Psoas muscle (tissue), 8 donors: ENCODE data around the gene TXNDC2. TPM values are rescaled to one million over a fixed set of nuclear protein-coding genes. Genes with fewer than 3 reads are reported as not detected.

Experiments used
- ATAC-seq, 4 donors: fragments of 200-7000 bp; cut with Tn5 transposase; one replicate each; pipeline ENCODE4 v1.9.1; 2020; ENCODE audit warnings: moderate library complexity in 3 of 4, mild to moderate bottlenecking in 2 of 4
- DNase-seq, 2 donors: peaks; one replicate each; pipeline ENCODE4 v3.0.0-alpha.2; 2020
- H3K27ac ChIP-seq: fragments of 200-600 bp; one replicate; pipeline ENCODE4 v1.8.0; 2022
- H3K27me3 ChIP-seq, 3 donors: fragments of 200-600 bp in 1 of 3; one replicate each; pipeline versions ENCODE4 v1.6.1 to v1.8.0; 2013 to 2022; ENCODE audit warnings: low read length in 2 of 3, mild to moderate bottlenecking in 2 of 3, moderate library complexity in 1 of 3; ENCODE audit not compliant: insufficient read depth in 3 of 3
- H3K36me3 ChIP-seq, 2 donors: fragments of 200-600 bp in 1 of 2; one replicate each; pipeline versions ENCODE4 v1.6.1 to v1.8.0; 2013 to 2022; ENCODE audit warnings: low read depth in 1 of 2, mild to moderate bottlenecking in 1 of 2, moderate library complexity in 1 of 2; ENCODE audit not compliant: insufficient read depth in 1 of 2
- H3K4me1 ChIP-seq: fragments of 200-600 bp; one replicate; pipeline ENCODE4 v1.8.0; 2022
- H3K4me3 ChIP-seq: fragments of 200-600 bp; one replicate; pipeline ENCODE4 v1.8.0; 2022; ENCODE audit warnings: mild to moderate bottlenecking
- H3K9me3 ChIP-seq: fragments of 200-600 bp; one replicate; pipeline ENCODE4 v1.8.0; 2022
- WGBS, 3 donors: extraction: QIAGEN DNeasy Blood & Tissue Kit; methylation state at CpG; one replicate each; pipeline versions ENCODE4 v1.1.6 to v1.1.7; 2013; 5-methylcytosine and 5-hydroxymethylcytosine counted together
- intact Hi-C, 2 donors: fragments of 100-400 bp; cut with DNase I; formaldehyde crosslinking; loops; one replicate each; pipeline versions ENCODE4 v1.11.0 to v1.14.2; 2022
- polyA plus RNA-seq, 3 donors: library from polyadenylated mRNA; stranded (reverse); fragments of 200-250 nt; gene quantifications; one replicate each; pipeline ENCODE4 v1.2.3, GENCODE V29; 2013
- total RNA-seq, 4 donors: library from RNA; stranded (reverse); fragmentation: NEBNext Ultra II Directional in 2 of 4; extraction: Animal tissue kit (Norgen Biotek cat#: 25700) in 2 of 4; gene quantifications; one replicate each; pipeline versions ENCODE4 v1.2.1 to v1.2.4, GENCODE V29; 2021 to 2023
- TF ChIP-seq, protein P1 (sequence below): fragments of 200-600 bp; IDR thresholded peaks from one replicate; pipeline ENCODE4 v1.8.0; 2022; ENCODE audit warnings: antibody characterized with exemption
- donor health status: healthy with polysubstance abuse.
- donor health status: DM: no; HTN: no; CAD: no; lungs with moderate emphysema.
- donor health status: Bipolar disorder and iron deficiency.
- donor health status: healthy.
- donor health status: DM: yes; HTN: yes; CAD: no.
- donor health status: DM: no; HTN: no; CAD: no.
- donor health status: DM: no; HTN: no; CAD: no.
- donor health status: DM: yes; HTN: yes; CAD: no.

The TXNDC2 gene
- total and polyA plus RNA-seq, 7 donors = 0.04 to 0.19 TPM; not detected in 5

DNA sequence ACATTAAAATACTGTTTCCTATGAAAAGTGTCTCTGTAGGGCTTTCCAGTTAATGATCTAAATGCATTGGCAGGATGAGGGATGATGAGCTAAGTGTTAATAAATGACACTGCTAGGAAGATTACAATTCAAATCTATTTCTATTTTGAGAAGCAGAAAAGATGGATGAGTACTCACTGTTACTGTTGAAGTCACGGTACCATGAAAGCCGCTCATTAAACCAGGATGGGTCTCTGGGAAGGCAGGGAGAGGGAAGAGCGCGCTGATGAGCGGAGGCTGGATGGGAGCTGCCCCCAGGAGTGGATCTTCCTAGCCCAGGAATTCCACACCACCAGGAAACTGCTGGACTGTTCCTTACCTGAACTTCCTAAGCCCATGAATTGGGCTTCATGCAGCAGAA, 27.1 kb upstream of the TXNDC2 start:
- H3K4me1 ChIP-seq = peaks cover 12% of the 10 kb centered on the region
- peak in 2 of 4 donors; percentile 48 to 49 for ATAC-seq
- WGBS, 3 donors = 58 to 90% (median 76%) methylated on average over 5 of the region's 5 CpGs
- H3K4me3 ChIP-seq = no peak overlapping the region
- TF ChIP-seq, protein P1, sequence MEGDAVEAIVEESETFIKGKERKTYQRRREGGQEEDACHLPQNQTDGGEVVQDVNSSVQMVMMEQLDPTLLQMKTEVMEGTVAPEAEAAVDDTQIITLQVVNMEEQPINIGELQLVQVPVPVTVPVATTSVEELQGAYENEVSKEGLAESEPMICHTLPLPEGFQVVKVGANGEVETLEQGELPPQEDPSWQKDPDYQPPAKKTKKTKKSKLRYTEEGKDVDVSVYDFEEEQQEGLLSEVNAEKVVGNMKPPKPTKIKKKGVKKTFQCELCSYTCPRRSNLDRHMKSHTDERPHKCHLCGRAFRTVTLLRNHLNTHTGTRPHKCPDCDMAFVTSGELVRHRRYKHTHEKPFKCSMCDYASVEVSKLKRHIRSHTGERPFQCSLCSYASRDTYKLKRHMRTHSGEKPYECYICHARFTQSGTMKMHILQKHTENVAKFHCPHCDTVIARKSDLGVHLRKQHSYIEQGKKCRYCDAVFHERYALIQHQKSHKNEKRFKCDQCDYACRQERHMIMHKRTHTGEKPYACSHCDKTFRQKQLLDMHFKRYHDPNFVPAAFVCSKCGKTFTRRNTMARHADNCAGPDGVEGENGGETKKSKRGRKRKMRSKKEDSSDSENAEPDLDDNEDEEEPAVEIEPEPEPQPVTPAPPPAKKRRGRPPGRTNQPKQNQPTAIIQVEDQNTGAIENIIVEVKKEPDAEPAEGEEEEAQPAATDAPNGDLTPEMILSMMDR = no peak
- H3K36me3 ChIP-seq = no peaks in the 10 kb centered on the region
- H3K27ac ChIP-seq = no peak overlapping the region
- no peaks in the 10 kb centered on the region for H3K9me3 ChIP-seq
- intact Hi-C loops = loop anchor here in 1 of 2 donors (5.0 kb wide), 1 partner anchor 39 kb away; no protein-coding TSS in a partner anchor
- DNase-seq = no peak
- H3K27me3 ChIP-seq = no peaks in the 10 kb centered on the region

DNA sequence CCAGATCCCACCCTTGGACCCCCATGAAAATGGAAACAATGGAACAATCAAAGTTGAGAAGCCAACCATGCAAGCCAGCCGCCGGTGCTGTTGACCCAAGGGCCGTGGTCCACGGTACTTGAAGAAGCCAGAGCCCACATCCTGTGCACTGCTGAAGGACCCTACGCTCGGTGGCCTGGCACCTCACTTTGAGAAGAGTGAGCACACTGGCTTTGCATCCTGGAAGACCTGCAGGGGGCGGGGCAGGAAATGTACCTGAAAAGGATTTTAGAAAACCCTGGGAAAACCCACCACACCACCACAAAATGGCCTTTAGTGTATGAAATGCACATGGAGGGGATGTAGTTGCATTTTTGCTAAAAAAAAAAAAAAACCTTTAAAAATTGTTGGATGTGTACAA, 26.5 kb upstream of the TXNDC2 start:
- no peak for DNase-seq
- no peaks in the 10 kb centered on the region for H3K9me3 ChIP-seq
- TF ChIP-seq, protein P1 = no peak
- no peak overlapping the region for H3K4me3 ChIP-seq
- intact Hi-C loops = loop anchor here in 1 of 2 donors (5.0 kb wide), 1 partner anchor 38 kb away; no protein-coding TSS in a partner anchor
- H3K27me3 ChIP-seq = no peaks in the 10 kb centered on the region
- H3K27ac ChIP-seq = no peak overlapping the region
- no peak for ATAC-seq
- H3K36me3 ChIP-seq = no peaks in the 10 kb centered on the region
- 92 to 95% (median 93%) methylated on average over 7 of the region's 7 CpGs for WGBS, 3 donors
- peaks cover 12% of the 10 kb centered on the region for H3K4me1 ChIP-seq

DNA sequence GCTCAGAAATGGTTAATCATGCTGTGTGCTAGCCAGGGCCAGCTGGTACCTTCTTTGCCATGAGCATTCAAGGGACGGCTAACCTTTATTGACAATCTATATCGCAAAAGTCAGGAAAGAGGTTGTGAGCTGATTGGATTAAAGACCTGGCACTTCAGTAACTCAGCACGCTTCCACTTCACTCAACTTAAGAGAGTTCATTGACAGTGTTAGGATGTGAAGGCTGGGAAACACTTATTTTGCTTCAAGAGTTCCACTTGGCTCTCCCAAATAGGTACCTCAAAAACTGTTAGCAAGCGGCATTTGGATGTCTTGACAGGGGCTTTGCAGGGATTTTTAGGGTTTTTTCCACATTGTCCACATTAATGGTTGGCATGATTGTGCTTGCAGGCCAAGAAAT, 25.1 kb upstream of the TXNDC2 start:
- no peak overlapping the region for H3K4me3 ChIP-seq
- WGBS, 3 donors = 47 to 93% (median 50%) methylated on average over 4 of the region's 4 CpGs
- H3K27me3 ChIP-seq = no peaks in the 10 kb centered on the region
- TF ChIP-seq, protein P1 = no peak
- peaks cover 2% of the 10 kb centered on the region for H3K9me3 ChIP-seq
- H3K4me1 ChIP-seq = peaks cover 12% of the 10 kb centered on the region
- no peaks in the 10 kb centered on the region for H3K36me3 ChIP-seq
- H3K27ac ChIP-seq = no peak overlapping the region
- no peak for DNase-seq
- intact Hi-C loops = no loop called here
- ATAC-seq = no peak

DNA sequence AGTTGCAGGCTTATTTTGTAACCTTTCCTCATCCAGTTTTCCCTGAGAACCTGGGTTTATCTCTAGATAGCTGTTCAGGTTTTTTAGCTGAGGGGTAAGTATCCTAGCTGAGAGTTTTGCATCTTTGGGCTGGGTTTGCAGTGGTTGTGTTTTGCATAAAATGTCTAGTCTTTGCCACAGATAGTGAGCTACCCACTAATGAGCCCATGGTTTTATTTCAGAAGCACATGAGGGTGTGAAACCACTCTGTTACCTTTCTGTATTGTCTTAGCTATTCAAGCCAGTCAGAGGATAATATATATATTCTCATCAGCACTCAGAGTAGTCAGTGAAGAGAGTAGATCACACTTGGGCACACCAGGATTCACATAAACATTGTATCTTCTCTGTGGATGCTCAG, 24.6 kb upstream of the TXNDC2 start:
- DNase-seq (no peak), ATAC-seq (no peak)
- TF ChIP-seq, protein P1 = no peak
- Histone ChIP-seq H3K36me3 (no peaks in the 10 kb centered on the region), H3K4me1 (peaks cover 11% of the 10 kb centered on the region), H3K9me3 (peaks cover 4% of the 10 kb centered on the region), H3K27ac (no peak overlapping the region), H3K27me3 (no peaks in the 10 kb centered on the region), H3K4me3 (no peak overlapping the region)
- intact Hi-C loops = no loop called here

DNA sequence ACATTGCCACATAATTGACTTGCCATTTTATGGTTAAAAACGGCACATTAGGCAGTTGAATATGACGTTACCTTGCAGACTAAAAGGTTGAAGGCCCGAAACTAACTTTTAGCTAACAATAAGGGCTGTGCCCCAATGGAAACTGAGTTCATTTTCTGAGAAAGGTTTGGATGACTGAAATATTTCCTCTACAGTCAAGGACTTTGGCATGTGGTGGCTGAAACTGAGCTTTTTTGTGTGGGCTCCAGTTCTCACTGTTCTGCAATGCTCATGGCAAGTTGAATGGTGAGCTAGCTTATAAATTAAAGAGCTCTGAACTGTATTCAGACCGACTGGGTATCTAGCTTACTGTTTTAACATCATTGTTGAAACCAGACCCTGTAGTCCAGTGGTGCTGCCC, 23.8 kb upstream of the TXNDC2 start:
- peaks cover 4% of the 10 kb centered on the region for H3K9me3 ChIP-seq
- H3K4me3 ChIP-seq = no peak overlapping the region
- H3K27me3 ChIP-seq = no peaks in the 10 kb centered on the region
- TF ChIP-seq, protein P1 = no peak
- intact Hi-C loops = no loop called here
- H3K36me3 ChIP-seq = no peaks in the 10 kb centered on the region
- H3K4me1 ChIP-seq = peaks cover 3% of the 10 kb centered on the region
- no peak overlapping the region for H3K27ac ChIP-seq
- 46 to 74% (median 70%) methylated on average over 4 of the region's 4 CpGs for WGBS, 3 donors
- ATAC-seq (no peak), DNase-seq (no peak)
